Mesothelial cell of epicardium (in vitro differentiated cells): ENCODE results near the gene SCLT1. TPM values are rescaled to one million over a fixed set of nuclear protein-coding genes. Genes with fewer than 3 reads are reported as not detected.

ENCODE experiments used
- DNase-seq, 2 experiments: peaks; one replicate each; pipeline ENCODE4 v3.0.0; 2021; ENCODE audit warnings: low spot score in 2 of 2; ENCODE audit not compliant: unreplicated experiment in 2 of 2
- H3K27ac Mint-ChIP-seq: 2 replicates; pipeline ENCODE4 v1.8.0; 2021; ENCODE audit warnings: mixed read lengths
- H3K27me3 Mint-ChIP-seq: 2 replicates; pipeline ENCODE4 v1.8.0; 2021; ENCODE audit warnings: low read depth, mixed read lengths
- H3K36me3 Mint-ChIP-seq: 2 replicates; pipeline ENCODE4 v1.8.0; 2021; ENCODE audit warnings: mixed read lengths
- H3K4me1 Mint-ChIP-seq: 2 replicates; pipeline ENCODE4 v1.8.0; 2021; ENCODE audit warnings: mixed read lengths
- H3K4me3 Mint-ChIP-seq: 2 replicates; pipeline ENCODE4 v1.8.0; 2021; ENCODE audit warnings: mild to moderate bottlenecking, moderate library complexity, mixed read lengths
- H3K9me3 Mint-ChIP-seq: 2 replicates; pipeline ENCODE4 v1.8.0; 2021; ENCODE audit warnings: mixed read lengths
- CTCF ChIP-seq: fragments of 200-600 bp; sonication (generic); IDR thresholded peaks from one replicate; pipeline ENCODE4 v1.5.0; 2021; ENCODE audit warnings: antibody characterized with exemption; ENCODE audit not compliant: unreplicated experiment
- total RNA-seq: library from RNA; stranded (reverse); gene quantifications from 3 replicates; pipeline ENCODE4 v1.2.1, GENCODE V29; 2021

Gene SCLT1
- total RNA-seq, 1 donor from 2014 or later: 19.0 TPM

GRCh38 chr4:128850252-128850651, 243.1 kb downstream of the SCLT1 start:
- Mint-ChIP-seq H3K27me3 (no peaks in the 10 kb centered on the region), H3K27ac (no peak overlapping the region), H3K9me3 (no peaks in the 10 kb centered on the region), H3K36me3 (peaks cover 45% of the 10 kb centered on the region), H3K4me3 (no peak overlapping the region), H3K4me1 (peaks cover 7% of the 10 kb centered on the region)
- DNase-seq: no peak
- no peak for TF ChIP-seq CTCF

GRCh38 chr4:128848461-128848860, 244.9 kb downstream of the SCLT1 start:
- no peak for TF ChIP-seq CTCF
- Mint-ChIP-seq H3K27ac (no peak overlapping the region), H3K9me3 (no peaks in the 10 kb centered on the region), H3K4me1 (no peaks in the 10 kb centered on the region), H3K27me3 (no peaks in the 10 kb centered on the region), H3K36me3 (peaks cover 47% of the 10 kb centered on the region), H3K4me3 (no peak overlapping the region)
- no peak for DNase-seq

- Mint-ChIP-seq H3K27ac (no peak overlapping the region), H3K9me3 (no peaks in the 10 kb centered on the region), H3K4me1 (no peaks in the 10 kb centered on the region), H3K4me3 (no peak overlapping the region), H3K36me3 (peaks cover 45% of the 10 kb centered on the region), H3K27me3 (no peaks in the 10 kb centered on the region)
- TF ChIP-seq CTCF: no peak
- no peak for DNase-seq
Measured at GRCh38 chr4:128847082-128847724, 246.1 kb downstream of the SCLT1 start.

- no peak overlapping the region for H3K4me3 Mint-ChIP-seq
- peaks cover 8% of the 10 kb centered on the region for H3K4me1 Mint-ChIP-seq
- no peaks in the 10 kb centered on the region for H3K27me3 Mint-ChIP-seq
- H3K36me3 Mint-ChIP-seq: peaks cover 41% of the 10 kb centered on the region
- no peak overlapping the region for H3K27ac Mint-ChIP-seq
- no peaks in the 10 kb centered on the region for H3K9me3 Mint-ChIP-seq
- DNase-seq: no peak
- no peak for TF ChIP-seq CTCF
Measured at GRCh38 chr4:128846063-128846462, 247.3 kb downstream of the SCLT1 start.

GRCh38 chr4:128844931-128845330, 248.4 kb downstream of the SCLT1 start:
- TF ChIP-seq CTCF: no peak
- H3K27me3 Mint-ChIP-seq: no peaks in the 10 kb centered on the region
- peaks cover 14% of the 10 kb centered on the region for H3K4me1 Mint-ChIP-seq
- H3K9me3 Mint-ChIP-seq: no peaks in the 10 kb centered on the region
- H3K4me3 Mint-ChIP-seq: no peak overlapping the region
- peaks cover 36% of the 10 kb centered on the region for H3K36me3 Mint-ChIP-seq
- DNase-seq: no peak
- H3K27ac Mint-ChIP-seq: no peak overlapping the region

- peaks cover 16% of the 10 kb centered on the region for H3K4me1 Mint-ChIP-seq
- no peak for DNase-seq
- no peak for TF ChIP-seq CTCF
- H3K27ac Mint-ChIP-seq: peak overlapping the region; percentile 76
- H3K36me3 Mint-ChIP-seq: peaks cover 10% of the 10 kb centered on the region
- H3K4me3 Mint-ChIP-seq: no peak overlapping the region
- H3K27me3 Mint-ChIP-seq: no peaks in the 10 kb centered on the region
- no peaks in the 10 kb centered on the region for H3K9me3 Mint-ChIP-seq
Measured at GRCh38 chr4:128841402-128841801, 251.9 kb downstream of the SCLT1 start.
